ENCODE data around the gene PTPN22.

GRCh38 chr1:113779542-113779941 lies 92.0 kb downstream of the PTPN22 start:
- TF ChIP-seq ZNF394 (tag by site-specific recombination; IDR thresholded peaks at IDR 0.05; ENCODE audit: borderline replicate concordance) (no peak), PATZ1 (tag by site-specific recombination; IDR thresholded peaks at IDR 0.05) (no peak), ZNF433 (tag by site-specific recombination; IDR thresholded peaks at IDR 0.05; ENCODE audit: low read depth) (no peak), GLI4 (tag by site-specific recombination; IDR thresholded peaks at IDR 0.05) (no peak), YY1 (tag by site-specific recombination; IDR thresholded peaks at IDR 0.05) (no peak), PBX3 (CRISPR knock-in tag; IDR thresholded peaks at IDR 0.05) (no peak), ATF2 (tag by site-specific recombination; IDR thresholded peaks at IDR 0.05; ENCODE audit: low read depth) (no peak), ZSCAN16 (tag by site-specific recombination; IDR thresholded peaks at IDR 0.05) (no peak), CTCF (tag by site-specific recombination; IDR thresholded peaks at IDR 0.05) (no peak), ZNF362 (tag by site-specific recombination; IDR thresholded peaks at IDR 0.05) (no peak), ZNF24 (tag by site-specific recombination; IDR thresholded peaks at IDR 0.05) (no peak)
